GM23338 (cell line): ENCODE measurements around the gene CLDN11.

Experiments
- CREB1 ChIP-seq: fragments of 250-450 bp; sonication (Bioruptor Pico); IDR thresholded peaks from 2 replicates; pipeline ENCODE4 v1.5.0; 2020; ENCODE audit warnings: low read depth, mild to moderate bottlenecking, moderate library complexity
- EZH2 ChIP-seq: fragments of 200-600 bp; sonication (generic); IDR thresholded peaks from one replicate; pipeline ENCODE4 v1.8.0; 2017; ENCODE audit warnings: antibody characterized with exemption, mild to moderate bottlenecking, low read depth; ENCODE audit not compliant: unreplicated experiment
- EZH2phosphoT487 ChIP-seq: fragments of 200-600 bp; sonication (generic); IDR thresholded peaks from one replicate; pipeline ENCODE4 v1.8.1; 2018; ENCODE audit warnings: antibody characterized with exemption; ENCODE audit not compliant: unreplicated experiment
- JUNB ChIP-seq: IDR thresholded peaks from one replicate; pipeline ENCODE4 v1.6.1; 2016; ENCODE audit warnings: antibody characterized with exemption; ENCODE audit not compliant: unreplicated experiment
- NANOG ChIP-seq: IDR thresholded peaks from 2 replicates; pipeline ENCODE4 v1.6.1; 2016; ENCODE audit warnings: antibody characterized with exemption, borderline replicate concordance
- POLR2AphosphoS5 ChIP-seq: IDR thresholded peaks from 2 replicates; pipeline ENCODE4 v1.6.1; 2016; ENCODE audit warnings: antibody characterized with exemption, low read depth
- STAT1 ChIP-seq: IDR thresholded peaks from one replicate; pipeline ENCODE4 v1.6.1; 2016; ENCODE audit warnings: antibody characterized with exemption; ENCODE audit not compliant: unreplicated experiment
- ZNF114 ChIP-seq: fragments of 250-450 bp; sonication (Bioruptor Pico); IDR thresholded peaks from 2 replicates; pipeline ENCODE4 v1.5.0; 2020; ENCODE audit warnings: mild to moderate bottlenecking, moderate library complexity
- ZNF331 ChIP-seq: fragments of 250-450 bp; sonication (Bioruptor Pico); IDR thresholded peaks from 2 replicates; pipeline ENCODE4 v1.5.0; 2020; ENCODE audit warnings: low read depth, mild to moderate bottlenecking, moderate library complexity
- TF ChIP-seq, protein P1 (sequence below), 2 experiments: fragments of 200-600 bp in 1 of 2; sonication (generic) in 1 of 2; conservative IDR thresholded peaks; 2 replicates each; pipeline versions ENCODE4 v1.5.1 to v1.6.1; 2016 to 2017; ENCODE audit warnings: antibody characterized with exemption in 2 of 2, low read depth in 2 of 2, mild to moderate bottlenecking in 2 of 2, moderate library complexity in 1 of 2
- TF ChIP-seq, protein P2 (sequence below): fragments of 250-450 bp; sonication (Bioruptor Pico); IDR thresholded peaks from 2 replicates; pipeline ENCODE4 v1.5.0; 2020; ENCODE audit warnings: mild to moderate bottlenecking, moderate library complexity
- TF ChIP-seq, protein P3 (sequence below): IDR thresholded peaks from one replicate; pipeline ENCODE4 v1.6.1; 2018; ENCODE audit warnings: antibody characterized with exemption; ENCODE audit not compliant: unreplicated experiment

DNA sequence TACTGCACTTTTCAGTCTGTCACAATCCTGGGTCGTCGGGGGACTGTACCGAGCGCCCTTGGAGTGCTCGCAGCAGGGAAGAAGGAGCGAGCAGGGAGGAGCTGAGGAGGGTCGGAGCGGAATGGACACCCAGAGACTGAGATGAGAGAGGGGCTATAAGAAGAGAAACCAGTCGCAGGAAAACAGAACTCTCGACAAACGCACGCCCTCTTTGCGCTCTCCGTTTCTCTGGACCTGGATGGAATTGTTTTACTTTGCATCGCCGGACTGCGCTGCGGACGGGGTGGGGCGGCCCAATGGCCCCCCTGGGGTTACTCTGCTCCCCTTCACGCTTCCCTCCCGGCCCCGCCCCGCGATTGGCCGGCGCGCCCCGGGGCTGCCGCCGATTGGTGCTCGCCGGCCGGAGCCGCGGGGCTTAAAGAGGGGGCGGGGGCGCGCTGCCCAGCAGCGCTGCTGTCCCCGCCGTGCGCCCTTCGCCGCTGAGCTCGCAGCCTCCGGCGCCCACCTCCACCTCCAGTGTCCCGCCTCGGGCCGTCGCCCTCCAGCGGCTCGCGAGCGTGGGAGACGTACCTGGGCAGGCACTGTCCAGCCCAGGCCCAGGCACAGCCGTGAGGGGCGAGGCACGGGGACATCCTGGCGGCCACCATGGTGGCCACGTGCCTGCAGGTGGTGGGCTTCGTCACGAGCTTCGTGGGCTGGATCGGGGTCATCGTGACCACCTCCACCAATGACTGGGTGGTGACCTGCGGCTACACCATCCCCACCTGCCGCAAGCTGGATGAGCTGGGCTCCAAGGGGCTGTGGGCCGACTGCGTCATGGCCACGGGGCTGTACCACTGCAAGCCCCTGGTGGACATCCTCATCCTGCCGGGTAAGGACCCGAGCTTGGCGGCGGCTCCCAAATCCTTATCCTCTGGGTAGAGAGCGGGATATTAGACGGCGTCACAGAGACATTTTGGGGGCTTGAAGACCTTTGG, at the start of gene CLDN11:
- TF ChIP-seq POLR2AphosphoS5 = no peak
- TF ChIP-seq, protein P1, sequence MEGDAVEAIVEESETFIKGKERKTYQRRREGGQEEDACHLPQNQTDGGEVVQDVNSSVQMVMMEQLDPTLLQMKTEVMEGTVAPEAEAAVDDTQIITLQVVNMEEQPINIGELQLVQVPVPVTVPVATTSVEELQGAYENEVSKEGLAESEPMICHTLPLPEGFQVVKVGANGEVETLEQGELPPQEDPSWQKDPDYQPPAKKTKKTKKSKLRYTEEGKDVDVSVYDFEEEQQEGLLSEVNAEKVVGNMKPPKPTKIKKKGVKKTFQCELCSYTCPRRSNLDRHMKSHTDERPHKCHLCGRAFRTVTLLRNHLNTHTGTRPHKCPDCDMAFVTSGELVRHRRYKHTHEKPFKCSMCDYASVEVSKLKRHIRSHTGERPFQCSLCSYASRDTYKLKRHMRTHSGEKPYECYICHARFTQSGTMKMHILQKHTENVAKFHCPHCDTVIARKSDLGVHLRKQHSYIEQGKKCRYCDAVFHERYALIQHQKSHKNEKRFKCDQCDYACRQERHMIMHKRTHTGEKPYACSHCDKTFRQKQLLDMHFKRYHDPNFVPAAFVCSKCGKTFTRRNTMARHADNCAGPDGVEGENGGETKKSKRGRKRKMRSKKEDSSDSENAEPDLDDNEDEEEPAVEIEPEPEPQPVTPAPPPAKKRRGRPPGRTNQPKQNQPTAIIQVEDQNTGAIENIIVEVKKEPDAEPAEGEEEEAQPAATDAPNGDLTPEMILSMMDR (conservative IDR thresholded peaks at IDR 0.05; ENCODE audit: low read depth in 2 of 2) = peak in 1 of 2 experiments; percentile 34; a peak in 2 of 4 replicates
- 0 out of 2 replicates have a peak, but pooled peaks have one; percentile 11 for TF ChIP-seq CREB1 (CRISPR knock-in tag)
- TF ChIP-seq, protein P2, sequence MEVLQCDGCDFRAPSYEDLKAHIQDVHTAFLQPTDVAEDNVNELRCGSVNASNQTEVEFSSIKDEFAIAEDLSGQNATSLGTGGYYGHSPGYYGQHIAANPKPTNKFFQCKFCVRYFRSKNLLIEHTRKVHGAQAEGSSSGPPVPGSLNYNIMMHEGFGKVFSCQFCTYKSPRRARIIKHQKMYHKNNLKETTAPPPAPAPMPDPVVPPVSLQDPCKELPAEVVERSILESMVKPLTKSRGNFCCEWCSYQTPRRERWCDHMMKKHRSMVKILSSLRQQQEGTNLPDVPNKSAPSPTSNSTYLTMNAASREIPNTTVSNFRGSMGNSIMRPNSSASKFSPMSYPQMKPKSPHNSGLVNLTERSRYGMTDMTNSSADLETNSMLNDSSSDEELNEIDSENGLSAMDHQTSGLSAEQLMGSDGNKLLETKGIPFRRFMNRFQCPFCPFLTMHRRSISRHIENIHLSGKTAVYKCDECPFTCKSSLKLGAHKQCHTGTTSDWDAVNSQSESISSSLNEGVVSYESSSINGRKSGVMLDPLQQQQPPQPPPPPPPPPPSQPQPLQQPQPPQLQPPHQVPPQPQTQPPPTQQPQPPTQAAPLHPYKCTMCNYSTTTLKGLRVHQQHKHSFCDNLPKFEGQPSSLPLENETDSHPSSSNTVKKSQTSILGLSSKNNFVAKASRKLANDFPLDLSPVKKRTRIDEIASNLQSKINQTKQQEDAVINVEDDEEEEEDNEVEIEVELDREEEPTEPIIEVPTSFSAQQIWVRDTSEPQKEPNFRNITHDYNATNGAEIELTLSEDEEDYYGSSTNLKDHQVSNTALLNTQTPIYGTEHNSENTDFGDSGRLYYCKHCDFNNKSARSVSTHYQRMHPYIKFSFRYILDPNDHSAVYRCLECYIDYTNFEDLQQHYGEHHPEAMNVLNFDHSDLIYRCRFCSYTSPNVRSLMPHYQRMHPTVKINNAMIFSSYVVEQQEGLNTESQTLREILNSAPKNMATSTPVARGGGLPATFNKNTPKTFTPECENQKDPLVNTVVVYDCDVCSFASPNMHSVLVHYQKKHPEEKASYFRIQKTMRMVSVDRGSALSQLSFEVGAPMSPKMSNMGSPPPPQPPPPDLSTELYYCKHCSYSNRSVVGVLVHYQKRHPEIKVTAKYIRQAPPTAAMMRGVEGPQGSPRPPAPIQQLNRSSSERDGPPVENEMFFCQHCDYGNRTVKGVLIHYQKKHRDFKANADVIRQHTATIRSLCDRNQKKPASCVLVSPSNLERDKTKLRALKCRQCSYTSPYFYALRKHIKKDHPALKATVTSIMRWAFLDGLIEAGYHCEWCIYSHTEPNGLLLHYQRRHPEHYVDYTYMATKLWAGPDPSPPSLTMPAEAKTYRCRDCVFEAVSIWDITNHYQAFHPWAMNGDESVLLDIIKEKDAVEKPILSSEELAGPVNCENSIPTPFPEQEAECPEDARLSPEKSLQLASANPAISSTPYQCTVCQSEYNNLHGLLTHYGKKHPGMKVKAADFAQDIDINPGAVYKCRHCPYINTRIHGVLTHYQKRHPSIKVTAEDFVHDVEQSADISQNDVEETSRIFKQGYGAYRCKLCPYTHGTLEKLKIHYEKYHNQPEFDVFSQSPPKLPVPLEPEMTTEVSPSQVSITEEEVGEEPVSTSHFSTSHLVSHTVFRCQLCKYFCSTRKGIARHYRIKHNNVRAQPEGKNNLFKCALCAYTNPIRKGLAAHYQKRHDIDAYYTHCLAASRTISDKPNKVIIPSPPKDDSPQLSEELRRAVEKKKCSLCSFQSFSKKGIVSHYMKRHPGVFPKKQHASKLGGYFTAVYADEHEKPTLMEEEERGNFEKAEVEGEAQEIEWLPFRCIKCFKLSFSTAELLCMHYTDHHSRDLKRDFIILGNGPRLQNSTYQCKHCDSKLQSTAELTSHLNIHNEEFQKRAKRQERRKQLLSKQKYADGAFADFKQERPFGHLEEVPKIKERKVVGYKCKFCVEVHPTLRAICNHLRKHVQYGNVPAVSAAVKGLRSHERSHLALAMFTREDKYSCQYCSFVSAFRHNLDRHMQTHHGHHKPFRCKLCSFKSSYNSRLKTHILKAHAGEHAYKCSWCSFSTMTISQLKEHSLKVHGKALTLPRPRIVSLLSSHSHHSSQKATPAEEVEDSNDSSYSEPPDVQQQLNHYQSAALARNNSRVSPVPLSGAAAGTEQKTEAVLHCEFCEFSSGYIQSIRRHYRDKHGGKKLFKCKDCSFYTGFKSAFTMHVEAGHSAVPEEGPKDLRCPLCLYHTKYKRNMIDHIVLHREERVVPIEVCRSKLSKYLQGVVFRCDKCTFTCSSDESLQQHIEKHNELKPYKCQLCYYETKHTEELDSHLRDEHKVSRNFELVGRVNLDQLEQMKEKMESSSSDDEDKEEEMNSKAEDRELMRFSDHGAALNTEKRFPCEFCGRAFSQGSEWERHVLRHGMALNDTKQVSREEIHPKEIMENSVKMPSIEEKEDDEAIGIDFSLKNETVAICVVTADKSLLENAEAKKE = no peak
- no peak for TF ChIP-seq ZNF331 (CRISPR knock-in tag)
- TF ChIP-seq EZH2 = peak; percentile 34
- no peak for TF ChIP-seq JUNB
- TF ChIP-seq STAT1 = no peak
- TF ChIP-seq EZH2phosphoT487 = no peak
- TF ChIP-seq NANOG = no peak
- TF ChIP-seq, protein P3, sequence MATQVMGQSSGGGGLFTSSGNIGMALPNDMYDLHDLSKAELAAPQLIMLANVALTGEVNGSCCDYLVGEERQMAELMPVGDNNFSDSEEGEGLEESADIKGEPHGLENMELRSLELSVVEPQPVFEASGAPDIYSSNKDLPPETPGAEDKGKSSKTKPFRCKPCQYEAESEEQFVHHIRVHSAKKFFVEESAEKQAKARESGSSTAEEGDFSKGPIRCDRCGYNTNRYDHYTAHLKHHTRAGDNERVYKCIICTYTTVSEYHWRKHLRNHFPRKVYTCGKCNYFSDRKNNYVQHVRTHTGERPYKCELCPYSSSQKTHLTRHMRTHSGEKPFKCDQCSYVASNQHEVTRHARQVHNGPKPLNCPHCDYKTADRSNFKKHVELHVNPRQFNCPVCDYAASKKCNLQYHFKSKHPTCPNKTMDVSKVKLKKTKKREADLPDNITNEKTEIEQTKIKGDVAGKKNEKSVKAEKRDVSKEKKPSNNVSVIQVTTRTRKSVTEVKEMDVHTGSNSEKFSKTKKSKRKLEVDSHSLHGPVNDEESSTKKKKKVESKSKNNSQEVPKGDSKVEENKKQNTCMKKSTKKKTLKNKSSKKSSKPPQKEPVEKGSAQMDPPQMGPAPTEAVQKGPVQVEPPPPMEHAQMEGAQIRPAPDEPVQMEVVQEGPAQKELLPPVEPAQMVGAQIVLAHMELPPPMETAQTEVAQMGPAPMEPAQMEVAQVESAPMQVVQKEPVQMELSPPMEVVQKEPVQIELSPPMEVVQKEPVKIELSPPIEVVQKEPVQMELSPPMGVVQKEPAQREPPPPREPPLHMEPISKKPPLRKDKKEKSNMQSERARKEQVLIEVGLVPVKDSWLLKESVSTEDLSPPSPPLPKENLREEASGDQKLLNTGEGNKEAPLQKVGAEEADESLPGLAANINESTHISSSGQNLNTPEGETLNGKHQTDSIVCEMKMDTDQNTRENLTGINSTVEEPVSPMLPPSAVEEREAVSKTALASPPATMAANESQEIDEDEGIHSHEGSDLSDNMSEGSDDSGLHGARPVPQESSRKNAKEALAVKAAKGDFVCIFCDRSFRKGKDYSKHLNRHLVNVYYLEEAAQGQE = no peak
- TF ChIP-seq ZNF114 (CRISPR knock-in tag) = no peak
